SHP77 treated with DMSO at 0.1 percent for 48 hours (cell line): ENCODE data around the gene TMEM127.
"Not testable (repeated sequence)": the region's sequence is repeated elsewhere in the genome, so short reads cannot be mapped to it uniquely, and the experiment has no call there.

Experiments
- DNase-seq: peaks from one replicate; lab custom pipeline; 2025; lab: John Stamatoyannopoulos, UW

Gene TMEM127

GRCh38 chr2:96265840-96266679, at the start of gene TMEM127, which contains the start of gene CIAO1:
Gene TMEM127, minus strand, starts transcription at chr2:96265997. Its CDS starts 616 bp downstream, at chr2:96265381.
Gene CIAO1, plus strand, starts transcription at chr2:96266225. Its CDS starts 126 bp downstream, at chr2:96266351.
- peak; percentile 95 for DNase-seq

- no peak for DNase-seq
These were observed 49.2 kb upstream of the TMEM127 start for GRCh38 chr2:96315005-96315399.

- no peak for DNase-seq
These were observed 42.5 kb upstream of the TMEM127 start for GRCh38 chr2:96308248-96308647.

GRCh38 chr2:96306370-96306769, 40.6 kb upstream of the TMEM127 start:
- no peak for DNase-seq

- DNase-seq, result no peak
These were observed 40.1 kb upstream of the TMEM127 start for GRCh38 chr2:96305979-96306308.

GRCh38 chr2:96305091-96305978, 39.5 kb upstream of the TMEM127 start, which contains the start of gene SNRNP200:
Gene SNRNP200, minus strand, starts transcription at chr2:96305546. Its CDS starts 109 bp downstream, at chr2:96305437.
- DNase-seq, result peak; percentile 66

GRCh38 chr2:96304606-96305005, 38.8 kb upstream of the TMEM127 start:
- DNase-seq, result no peak

GRCh38 chr2:96301865-96302264, 36.1 kb upstream of the TMEM127 start:
- no peak for DNase-seq

- no peak for DNase-seq
These were observed 31.1 kb upstream of the TMEM127 start for GRCh38 chr2:96296925-96297324.

- DNase-seq, result not testable (repeated sequence)
These were observed 28.5 kb upstream of the TMEM127 start for GRCh38 chr2:96294271-96294670.

- no peak for DNase-seq
These were observed 26.0 kb upstream of the TMEM127 start for GRCh38 chr2:96291751-96292150.

- no peak for DNase-seq
These were observed 21.6 kb upstream of the TMEM127 start for GRCh38 chr2:96287273-96287856.

GRCh38 chr2:96276787-96277499, 11.1 kb upstream of the TMEM127 start:
- no peak for DNase-seq

GRCh38 chr2:96274355-96275056, 8.7 kb upstream of the TMEM127 start:
- DNase-seq, result no peak

GRCh38 chr2:96273763-96274162, 8.0 kb upstream of the TMEM127 start:
- DNase-seq, result no peak

GRCh38 chr2:96271995-96272394, 6.2 kb upstream of the TMEM127 start:
- DNase-seq, result no peak

GRCh38 chr2:96267159-96267971, 1.6 kb upstream of the TMEM127 start:
- no peak for DNase-seq

- DNase-seq, result no peak
These were observed 403 bp downstream of the TMEM127 start for GRCh38 chr2:96265349-96265839.

- peak; percentile 25 for DNase-seq
These were observed 995 bp downstream of the TMEM127 start for GRCh38 chr2:96264656-96265348.
